HepG2 (cell line): ENCODE measurements around the gene MEGF6. TPM values are rescaled to one million over a fixed set of nuclear protein-coding genes. Genes with fewer than 3 reads are reported as not detected.

Source experiments
- ATAC-seq: fragments of 200-7000 bp; cut with Tn5 transposase; 3 replicates; pipeline ENCODE4 v1.9.1; 2020; ENCODE audit warnings: mild to moderate bottlenecking, moderate library complexity
- BruUV-seq: library from RNA; stranded (reverse); fragments of 400-500 nt; replicated peaks from 2 replicates; lab custom pipeline; 2021; lab: Mats Ljungman, UMichigan
- CTCF ChIA-PET: fragments of 300-600 bp; formaldehyde crosslinking; extraction: SDS; loops from one replicate; lab custom pipeline; 2021; ENCODE audit warnings: low total read pairs, inconsistent platforms, low intra/inter-chr PET ratio; lab: Yijun Ruan, JAX
- POLR2A ChIA-PET: fragments of 350-600 bp; sonication (Branson Sonifier 250); formaldehyde crosslinking; loops from one replicate; lab custom pipeline; 2020; ENCODE audit warnings: antibody characterized with exemption, inconsistent platforms; lab: Yijun Ruan, JAX
- DNase-seq: peaks from one replicate; pipeline ENCODE4 v3.0.0-alpha.2; 2015; ENCODE audit warnings: low spot score
- FAIRE-seq: peaks from 3 replicates; lab custom pipeline; 2011; peaks lifted over from hg19 to GRCh38; lab: Jason Lieb, UNC
- H2AFZ ChIP-seq: one replicate; pipeline ENCODE4 v1.6.1; 2011; ENCODE audit warnings: low read length, inconsistent platforms
- H3K27ac ChIP-seq: fragments of 300-600 bp; 3 replicates; pipeline ENCODE4 v1.8.0; 2011; ENCODE audit warnings: mixed run types, mild to moderate bottlenecking, mixed read lengths, low read length, inconsistent platforms; ENCODE audit not compliant: insufficient read depth; ENCODE audit errors: extremely low read length
- H3K27me3 ChIP-seq, 2 experiments: fragments of 200-600 bp in 1 of 2; 2 replicates in 1 of 2; 3 replicates in 1 of 2; pipeline versions ENCODE4 v1.6.0 to v1.8.0; 2011; ENCODE audit warnings: low read length in 2 of 2, mild to moderate bottlenecking in 2 of 2, moderate library complexity in 2 of 2, inconsistent platforms in 1 of 2; ENCODE audit not compliant: insufficient read depth in 2 of 2, control insufficient read depth in 1 of 2
- H3K36me3 ChIP-seq, 2 experiments: fragments of 200-600 bp in 1 of 2; replicated peaks in 1 of 2; 2 replicates in 1 of 2; 3 replicates in 1 of 2; pipeline versions ENCODE4 v1.5.1 to v1.8.0; 2011; ENCODE audit warnings: low read length in 2 of 2, inconsistent platforms in 1 of 2; ENCODE audit not compliant: insufficient read depth in 2 of 2, control insufficient read depth in 1 of 2
- H3K4me1 ChIP-seq: 2 replicates; pipeline ENCODE4 v1.5.1; 2012; ENCODE audit warnings: low read length, inconsistent platforms; ENCODE audit not compliant: insufficient read depth
- H3K4me2 ChIP-seq: 2 replicates; pipeline ENCODE4 v1.6.0; 2011; ENCODE audit warnings: low read depth, low read length, inconsistent platforms
- H3K4me3 ChIP-seq, 3 experiments: fragments of 200-600 bp in 1 of 3; sonication (generic), shearing (Covaris generic) in 1 of 3; replicated peaks in 1 of 3; 2 replicates each; pipeline ENCODE4 v1.5.1; 2011 to 2016; ENCODE audit warnings: low read length in 3 of 3, inconsistent platforms in 2 of 3, low read depth in 2 of 3, mild to moderate bottlenecking in 2 of 3, control low read depth in 1 of 3, mixed read lengths in 1 of 3; ENCODE audit not compliant: insufficient read depth in 1 of 3
- H3K79me2 ChIP-seq: one replicate; pipeline ENCODE4 v1.6.1; 2011; ENCODE audit warnings: low read length, inconsistent platforms; ENCODE audit not compliant: insufficient read depth
- H3K9ac ChIP-seq: 2 replicates; pipeline ENCODE4 v1.6.0; 2011; ENCODE audit warnings: mild to moderate bottlenecking, low read depth, low read length, inconsistent platforms; ENCODE audit not compliant: insufficient read depth
- H3K9me3 ChIP-seq: 2 replicates; pipeline ENCODE4 v1.5.1; 2012; ENCODE audit warnings: mild to moderate bottlenecking, low read length
- H4K20me1 ChIP-seq: 2 replicates; pipeline ENCODE4 v1.6.0; 2011; ENCODE audit warnings: inconsistent platforms, mild to moderate bottlenecking, low read length, moderate library complexity; ENCODE audit not compliant: insufficient read depth
- ARNTL ChIP-seq: sonication (generic); formaldehyde crosslinking; IDR thresholded peaks from 2 replicates; pipeline ENCODE4 v1.4.0; 2020; ENCODE audit warnings: mild to moderate bottlenecking, missing genetic modification reagents
- BRD4 ChIP-seq: sonication (generic); formaldehyde crosslinking; IDR thresholded peaks from 2 replicates; pipeline ENCODE4 v1.4.0; 2020; ENCODE audit warnings: missing genetic modification reagents
- NCOA1 ChIP-seq: sonication (generic); formaldehyde crosslinking; IDR thresholded peaks from 2 replicates; pipeline ENCODE4 v1.9.0; 2021; ENCODE audit warnings: missing genetic modification reagents
- NCOR1 ChIP-seq: fragments of 200-600 bp; sonication (generic); IDR thresholded peaks from 2 replicates; pipeline ENCODE4 v1.7.0; 2017; ENCODE audit warnings: antibody characterized with exemption, low read length, borderline replicate concordance
- NFE2L1 ChIP-seq: sonication (generic); formaldehyde crosslinking; IDR thresholded peaks from 2 replicates; pipeline ENCODE4 v1.4.0; 2020; ENCODE audit warnings: missing genetic modification reagents, mild to moderate bottlenecking, borderline replicate concordance
- PAF1 ChIP-seq: IDR thresholded peaks from 2 replicates; pipeline ENCODE4 v1.6.1; 2016; ENCODE audit warnings: missing genetic modification reagents, missing compliant biosample characterization
- PHB2 ChIP-seq: fragments of 450-650 bp; IDR thresholded peaks from 2 replicates; pipeline ENCODE4 v1.6.1; 2018; ENCODE audit not compliant: partially characterized antibody
- SP140L ChIP-seq: sonication (generic); formaldehyde crosslinking; IDR thresholded peaks from 2 replicates; pipeline ENCODE4 v1.4.0; 2020; ENCODE audit warnings: missing genetic modification reagents, borderline replicate concordance
- TBL1XR1 ChIP-seq: fragments of 150-350 bp; IDR thresholded peaks from 2 replicates; pipeline ENCODE4 v1.6.1; 2014; ENCODE audit warnings: borderline replicate concordance, low read length; ENCODE audit not compliant: partially characterized antibody
- TCF7L2 ChIP-seq: IDR thresholded peaks from 2 replicates; pipeline ENCODE4 v1.6.1; 2011; ENCODE audit warnings: mild to moderate bottlenecking, low read depth, low read length, moderate library complexity
- ZBTB3 ChIP-seq: sonication (generic); formaldehyde crosslinking; IDR thresholded peaks from 2 replicates; pipeline ENCODE4 v1.4.0; 2020; ENCODE audit warnings: low read depth, mild to moderate bottlenecking, moderate library complexity, missing genetic modification reagents, borderline replicate concordance
- ZBTB8A ChIP-seq: sonication (generic); formaldehyde crosslinking; IDR thresholded peaks from 2 replicates; pipeline ENCODE4 v1.4.0; 2020; ENCODE audit warnings: mild to moderate bottlenecking, low read depth, missing genetic modification reagents, borderline replicate concordance
- ZNF563 ChIP-seq: sonication (generic); formaldehyde crosslinking; IDR thresholded peaks from 2 replicates; pipeline ENCODE4 v1.8.0; 2022; ENCODE audit warnings: mild to moderate bottlenecking, moderate library complexity, missing genetic modification reagents
- ZNF772 ChIP-seq: sonication (generic); formaldehyde crosslinking; IDR thresholded peaks from 2 replicates; pipeline ENCODE4 v1.5.0; 2020; ENCODE audit warnings: mild to moderate bottlenecking, missing genetic modification reagents
- ZNF776 ChIP-seq: sonication (generic); formaldehyde crosslinking; IDR thresholded peaks from 2 replicates; pipeline ENCODE4 v1.4.0; 2020; ENCODE audit warnings: mild to moderate bottlenecking, missing genetic modification reagents
- ZNF816 ChIP-seq: sonication (generic); formaldehyde crosslinking; IDR thresholded peaks from 2 replicates; pipeline ENCODE4 v1.8.0; 2022; ENCODE audit warnings: missing genetic modification reagents, mild to moderate bottlenecking, borderline replicate concordance
- ZNF83 ChIP-seq: sonication (generic); formaldehyde crosslinking; IDR thresholded peaks from 2 replicates; pipeline ENCODE4 v1.4.0; 2020; ENCODE audit warnings: missing genetic modification reagents, mild to moderate bottlenecking, borderline replicate concordance
- ZNF841 ChIP-seq: sonication (generic); formaldehyde crosslinking; IDR thresholded peaks from 2 replicates; pipeline ENCODE4 v1.8.1; 2023; ENCODE audit warnings: missing genetic modification reagents, borderline replicate concordance
- WGBS: methylation state at CpG from one replicate; pipeline ENCODE4 v1.1.6; 2017; ENCODE audit warnings: low lambda C conversion rate; 5-methylcytosine and 5-hydroxymethylcytosine counted together
- in situ Hi-C: cut with HindIII; loops from 2 replicates; pipeline ENCODE4 v1.10.0; 2017; ENCODE audit warnings: low pct_unique_long_range_greater_than_20kb; ENCODE audit not compliant: extremely low pct_ligation_motif_present
- intact Hi-C: fragments of 100-400 bp; cut with micrococcal nuclease; formaldehyde crosslinking; loops from one replicate; pipeline ENCODE4 v1.10.0; 2022; ENCODE audit not compliant: unreplicated experiment
- polyA plus RNA-seq, 8 experiments: library from polyadenylated mRNA; depleted of rRNA in 3 of 8; stranded (reverse) in 7 of 8; unstranded in 1 of 8; fragments of >200 nt; fragmentation: Illumina TruSeq in 4 of 8; extraction: Trizol in 4 of 8; gene quantifications; 2 replicates each; pipeline versions ENCODE4 v1.2.1 to v1.2.3, GENCODE V29; 2011 to 2016; ENCODE audit warnings: low read depth in 4 of 8, missing spikeins in 1 of 8, mixed read lengths in 1 of 8; ENCODE audit not compliant: insufficient read depth in 1 of 8
- total RNA-seq, 5 experiments: library from RNA; depleted of rRNA; stranded (reverse); fragments of >200 nt; fragmentation: Illumina TruSeq; extraction: Trizol; gene quantifications; 2 replicates each; pipeline ENCODE4 v1.2.3, GENCODE V29; 2016; ENCODE audit warnings: low read depth in 1 of 5
- TF ChIP-seq, protein P1 (sequence below): sonication (generic); formaldehyde crosslinking; IDR thresholded peaks from 2 replicates; pipeline ENCODE4 v1.5.0; 2020; ENCODE audit warnings: missing genetic modification reagents
- TF ChIP-seq, protein P2 (sequence below): IDR thresholded peaks from 2 replicates; pipeline ENCODE4 v1.6.1; 2016; ENCODE audit warnings: low read depth, borderline replicate concordance
- TF ChIP-seq, protein P3 (sequence below): fragments of 450-650 bp; IDR thresholded peaks from 2 replicates; pipeline ENCODE4 v1.6.1; 2017
- TF ChIP-seq, protein P4 (sequence below): IDR thresholded peaks from 2 replicates; pipeline ENCODE4 v1.6.1; 2016; ENCODE audit warnings: mild to moderate bottlenecking, missing biosample characterization, missing genetic modification reagents

The MEGF6 gene
- total and polyA plus RNA-seq, 2 of the 13 experiments (the other 11 are each of a cell fraction or from before 2014, with no cell fraction given) = 1.9 TPM

DNA sequence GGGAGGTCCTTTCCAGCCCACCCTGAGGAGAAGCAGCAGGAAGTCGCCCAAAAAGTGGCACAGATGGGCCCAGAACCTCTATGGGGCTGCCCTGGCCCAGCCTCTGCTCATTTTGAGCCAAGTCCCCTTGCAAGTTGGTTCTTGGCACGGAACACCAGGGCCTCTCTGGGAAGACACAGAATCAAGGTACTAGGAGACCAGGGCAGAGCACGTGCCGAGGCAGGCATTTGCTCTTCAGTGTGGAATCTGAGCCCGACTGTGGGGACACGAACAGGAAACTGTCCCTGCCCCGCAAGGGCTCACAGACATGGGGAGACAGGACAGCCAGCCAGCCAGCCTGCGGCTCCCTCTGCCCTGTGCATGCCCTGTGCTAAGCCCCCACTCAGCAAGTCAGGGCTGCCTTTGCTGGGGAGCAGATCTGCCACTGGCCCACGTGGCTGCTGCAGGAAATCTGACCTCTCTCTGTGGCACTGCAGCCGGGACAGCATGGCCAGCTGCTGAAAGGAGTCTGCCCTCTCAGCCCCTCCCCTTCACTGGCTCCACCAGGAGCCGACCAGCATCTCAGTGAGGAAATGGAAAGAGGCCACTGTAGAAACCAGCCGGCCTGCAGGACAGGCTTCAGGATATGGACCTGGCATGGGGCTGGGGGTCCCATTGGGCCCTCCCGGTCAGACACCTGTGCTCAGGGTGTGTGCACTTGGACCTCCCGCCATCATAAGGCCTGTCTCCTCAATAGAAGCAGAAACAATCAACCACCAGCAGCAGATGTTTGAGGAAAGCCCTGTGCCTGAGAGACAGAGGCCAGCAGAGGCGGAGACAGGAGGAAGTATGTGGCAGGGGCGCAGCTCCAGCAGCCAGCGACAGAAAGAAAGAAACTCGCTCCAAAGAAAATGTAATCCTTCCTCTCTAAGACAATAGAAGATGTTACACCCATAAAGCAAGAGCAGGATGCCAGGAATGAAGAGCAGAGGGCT lies 153.1 kb downstream of the MEGF6 start:
- POLR2A ChIA-PET = interaction anchor here (1.3 to 11.4 kb wide), 2 partner anchors 14 to 103 kb away, joined by 3 to 282 read pairs; no protein-coding TSS in a partner anchor
- Histone ChIP-seq H4K20me1 (no peaks in the 10 kb centered on the region), H2AFZ (no peak overlapping the region), H3K9ac (peak overlapping the region; percentile 86), H3K36me3 (peaks cover 0 to 2% of the 10 kb centered on the region in 2 experiments; a peak in 3 of 5 replicates), H3K9me3 (no peaks in the 10 kb centered on the region), H3K4me1 (peaks cover 77% of the 10 kb centered on the region), H3K4me2 (peak overlapping the region; percentile 99), H3K4me3 (peak overlapping the region; percentile 48 to 79 (median 70)), H3K27me3 (no peaks in the 10 kb centered on the region), H3K79me2 (peaks cover 43% of the 10 kb centered on the region), H3K27ac (peak overlapping the region; percentile 98)
- in situ Hi-C loops (no loop called here), intact Hi-C loops (no loop called here)
- BruUV-seq = no TSS peak
- CTCF ChIA-PET = no interaction called here
- peak; percentile 37 for DNase-seq
- 54% methylated on average over 8 of the region's 18 CpGs for WGBS
- peak; percentile 47 for FAIRE-seq
- no peak for ATAC-seq
- TF ChIP-seq ZBTB8A (no peak), BRD4 (CRISPR knock-in tag) (peak; percentile 55; the same call in 1 of the 2 replicates), ZNF772 (CRISPR knock-in tag) (peak; percentile 66; the same call in 1 of the 2 replicates), NFE2L1 (CRISPR knock-in tag) (no peak), ZNF776 (CRISPR knock-in tag) (no peak), PAF1 (CRISPR knock-in tag) (no peak), PHB2 (no peak), NCOA1 (no peak), ZBTB3 (CRISPR knock-in tag) (no peak), NCOR1 (no peak), ZNF841 (no peak), ARNTL (CRISPR knock-in tag) (no peak), ZNF563 (no peak), TCF7L2 (no peak), ZNF816 (CRISPR knock-in tag) (no peak), ZNF83 (no peak), SP140L (no peak), TBL1XR1 (no peak)
- TF ChIP-seq, protein P1, sequence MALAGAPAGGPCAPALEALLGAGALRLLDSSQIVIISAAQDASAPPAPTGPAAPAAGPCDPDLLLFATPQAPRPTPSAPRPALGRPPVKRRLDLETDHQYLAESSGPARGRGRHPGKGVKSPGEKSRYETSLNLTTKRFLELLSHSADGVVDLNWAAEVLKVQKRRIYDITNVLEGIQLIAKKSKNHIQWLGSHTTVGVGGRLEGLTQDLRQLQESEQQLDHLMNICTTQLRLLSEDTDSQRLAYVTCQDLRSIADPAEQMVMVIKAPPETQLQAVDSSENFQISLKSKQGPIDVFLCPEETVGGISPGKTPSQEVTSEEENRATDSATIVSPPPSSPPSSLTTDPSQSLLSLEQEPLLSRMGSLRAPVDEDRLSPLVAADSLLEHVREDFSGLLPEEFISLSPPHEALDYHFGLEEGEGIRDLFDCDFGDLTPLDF (CRISPR knock-in tag) = no peak
- TF ChIP-seq, protein P2, sequence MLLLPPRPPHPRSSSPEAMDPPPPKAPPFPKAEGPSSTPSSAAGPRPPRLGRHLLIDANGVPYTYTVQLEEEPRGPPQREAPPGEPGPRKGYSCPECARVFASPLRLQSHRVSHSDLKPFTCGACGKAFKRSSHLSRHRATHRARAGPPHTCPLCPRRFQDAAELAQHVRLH (CRISPR knock-in tag) = no peak
- TF ChIP-seq, protein P3, sequence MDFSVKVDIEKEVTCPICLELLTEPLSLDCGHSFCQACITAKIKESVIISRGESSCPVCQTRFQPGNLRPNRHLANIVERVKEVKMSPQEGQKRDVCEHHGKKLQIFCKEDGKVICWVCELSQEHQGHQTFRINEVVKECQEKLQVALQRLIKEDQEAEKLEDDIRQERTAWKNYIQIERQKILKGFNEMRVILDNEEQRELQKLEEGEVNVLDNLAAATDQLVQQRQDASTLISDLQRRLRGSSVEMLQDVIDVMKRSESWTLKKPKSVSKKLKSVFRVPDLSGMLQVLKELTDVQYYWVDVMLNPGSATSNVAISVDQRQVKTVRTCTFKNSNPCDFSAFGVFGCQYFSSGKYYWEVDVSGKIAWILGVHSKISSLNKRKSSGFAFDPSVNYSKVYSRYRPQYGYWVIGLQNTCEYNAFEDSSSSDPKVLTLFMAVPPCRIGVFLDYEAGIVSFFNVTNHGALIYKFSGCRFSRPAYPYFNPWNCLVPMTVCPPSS = no peak
- TF ChIP-seq, protein P4, sequence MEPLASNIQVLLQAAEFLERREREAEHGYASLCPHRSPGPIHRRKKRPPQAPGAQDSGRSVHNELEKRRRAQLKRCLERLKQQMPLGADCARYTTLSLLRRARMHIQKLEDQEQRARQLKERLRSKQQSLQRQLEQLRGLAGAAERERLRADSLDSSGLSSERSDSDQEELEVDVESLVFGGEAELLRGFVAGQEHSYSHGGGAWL (CRISPR knock-in tag) = 0 out of 2 replicates have a peak, but pooled peaks have one; percentile 46
